ENCODE results near the gene WAS.
"Not testable (repeated sequence)": the region's sequence is repeated elsewhere in the genome, so short reads cannot be mapped to it uniquely, and the experiment has no call there.

Gene WAS

GRCh38 chrX:48688531-48689150 is 5.0 kb downstream of the WAS start:
- DNase-seq: no peak

GRCh38 chrX:48689208-48689920 is 5.8 kb downstream of the WAS start:
- DNase-seq: no peak

- DNase-seq: not testable (repeated sequence)
Observed at GRCh38 chrX:48691746-48692145, 8.1 kb downstream of the WAS start.

DNA sequence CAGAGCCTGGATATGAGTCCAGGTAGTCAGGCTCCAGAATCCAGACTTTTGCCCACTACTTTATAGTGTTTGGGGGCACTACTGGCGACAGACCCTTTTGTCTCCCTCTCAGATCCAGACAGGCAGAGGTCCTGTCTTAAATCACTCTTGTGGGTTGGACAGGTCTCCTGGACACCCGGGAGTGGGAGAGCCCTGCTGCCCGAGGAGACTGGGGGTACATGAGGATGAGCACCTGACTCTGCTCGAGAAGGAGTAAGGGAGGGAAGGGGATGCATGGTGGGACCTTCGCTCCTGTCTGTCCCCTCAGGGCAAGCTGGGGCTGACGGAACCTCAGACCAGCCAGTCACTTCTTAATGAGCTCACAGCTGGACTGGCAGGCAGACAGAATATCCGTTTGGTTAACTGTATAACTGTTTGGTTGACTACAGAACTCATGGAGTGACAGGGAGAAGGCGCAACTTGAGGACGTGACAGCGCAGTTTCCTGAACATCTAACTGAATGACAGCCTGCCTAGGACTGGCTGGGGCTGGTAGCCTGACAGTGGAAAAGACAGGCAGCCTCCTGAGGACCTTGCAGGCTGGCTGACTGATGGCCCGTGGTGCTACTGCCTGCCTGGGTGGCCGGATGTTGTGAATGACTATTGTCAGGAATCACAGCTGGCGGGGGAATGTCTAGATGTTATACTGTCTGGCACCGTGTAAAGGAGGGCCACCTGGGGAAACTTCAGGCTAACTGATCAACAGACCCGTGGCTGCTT is 11.4 kb downstream of the WAS start:
- DNase-seq: no peak

DNA sequence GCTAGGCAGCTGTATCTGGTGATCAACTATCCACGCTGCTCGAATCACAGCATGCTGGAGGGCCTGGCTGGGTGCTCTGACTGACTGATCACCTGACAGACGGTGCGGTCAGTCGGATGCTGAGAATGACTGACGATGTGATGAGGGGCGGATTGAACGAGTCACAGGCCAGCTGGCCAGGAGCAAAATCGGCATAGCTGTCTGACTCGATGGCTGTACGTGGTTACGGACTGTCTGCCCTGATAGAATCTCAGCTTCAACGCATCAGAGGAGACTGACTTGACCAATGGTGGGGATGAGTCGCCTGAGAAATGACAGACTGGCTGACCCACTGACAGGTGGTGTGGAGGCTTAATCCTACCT is 11.9 kb downstream of the WAS start:
- no peak for DNase-seq

DNA sequence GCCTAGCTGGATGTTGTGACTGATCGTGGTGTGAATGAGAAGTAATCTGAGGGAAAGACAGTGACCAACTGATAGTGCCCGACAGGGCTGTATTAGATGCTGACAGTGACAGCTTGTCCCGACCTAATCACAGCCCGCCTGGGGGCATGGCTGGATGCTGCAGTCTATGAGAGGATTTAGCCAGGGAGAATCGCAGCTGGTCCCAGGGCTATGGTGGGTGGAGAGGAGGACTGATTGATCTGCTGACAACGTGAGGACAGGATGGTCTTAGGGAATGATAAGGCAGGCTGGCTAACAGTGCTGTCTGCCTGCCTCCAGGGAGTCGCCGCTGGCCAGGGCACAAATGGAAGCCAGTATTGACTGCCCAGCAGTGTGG is 12.3 kb downstream of the WAS start:
- no peak for DNase-seq

DNA sequence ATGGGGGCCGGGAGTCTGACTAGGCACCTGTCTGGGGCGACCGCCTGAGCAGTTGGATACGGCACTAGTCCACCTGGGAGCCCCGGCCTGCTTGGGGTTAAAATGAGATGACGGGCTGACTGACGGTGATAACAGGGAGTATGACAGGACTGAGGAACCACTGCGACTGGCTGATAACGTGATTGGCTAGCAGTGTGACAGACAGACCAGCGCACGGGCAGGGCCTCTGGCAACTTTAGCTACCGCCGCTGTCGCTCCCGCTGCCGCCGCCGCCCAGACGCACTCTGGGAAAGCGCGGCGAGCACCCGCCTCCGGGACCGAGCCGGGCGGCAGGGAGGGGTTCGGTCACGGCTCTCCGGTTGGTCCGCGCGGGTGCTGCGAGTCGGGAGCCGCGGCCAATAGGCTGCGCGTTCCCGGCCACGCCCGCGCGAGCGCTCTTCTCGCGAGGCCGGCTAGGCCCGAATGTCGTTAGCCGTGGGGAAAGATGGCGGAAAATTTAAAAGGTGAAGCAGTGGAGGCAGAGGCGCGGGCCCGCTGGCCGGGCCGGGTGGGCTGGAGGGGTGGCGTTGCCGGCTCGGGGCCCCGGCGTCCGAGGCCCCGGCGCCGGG is 12.8 kb downstream of the WAS start, which contains the start of gene SUV39H1:
Gene SUV39H1 (plus strand): TSS at position 434 of the 608 bp plus-strand sequence. CDS start 51 bp downstream, at position 485.
- peak; percentile 84 for DNase-seq

- DNase-seq: peak; percentile 16
Observed at GRCh38 chrX:48696909-48697727, 13.5 kb downstream of the WAS start.

DNA sequence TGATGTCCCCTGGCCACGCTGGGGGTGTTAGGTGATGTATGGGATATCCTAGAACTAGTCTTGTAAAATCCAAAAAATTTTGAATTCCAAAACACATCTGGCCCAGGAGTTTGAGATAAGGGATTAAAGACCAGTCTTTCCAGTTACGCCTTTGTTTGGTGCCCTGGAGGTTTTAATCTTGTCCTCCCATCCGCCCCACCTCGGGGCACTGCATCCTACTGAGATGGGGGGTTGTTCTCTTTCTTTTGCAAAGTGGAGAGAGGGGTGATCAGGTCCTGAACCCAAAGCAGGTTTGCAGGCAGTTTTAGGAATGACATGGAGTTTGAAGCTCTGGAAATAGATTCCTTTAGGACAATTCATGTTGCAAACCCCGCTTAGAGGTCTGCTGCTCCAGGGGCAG is 14.7 kb downstream of the WAS start:
- no peak for DNase-seq

DNA sequence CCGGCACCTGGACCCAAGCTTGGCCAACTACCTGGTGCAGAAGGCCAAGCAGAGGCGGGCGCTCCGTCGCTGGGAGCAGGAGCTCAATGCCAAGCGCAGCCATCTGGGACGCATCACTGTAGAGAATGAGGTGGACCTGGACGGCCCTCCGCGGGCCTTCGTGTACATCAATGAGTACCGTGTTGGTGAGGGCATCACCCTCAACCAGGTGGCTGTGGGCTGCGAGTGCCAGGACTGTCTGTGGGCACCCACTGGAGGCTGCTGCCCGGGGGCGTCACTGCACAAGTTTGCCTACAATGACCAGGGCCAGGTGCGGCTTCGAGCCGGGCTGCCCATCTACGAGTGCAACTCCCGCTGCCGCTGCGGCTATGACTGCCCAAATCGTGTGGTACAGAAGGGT is 16.6 kb downstream of the WAS start:
- DNase-seq: no peak

DNA sequence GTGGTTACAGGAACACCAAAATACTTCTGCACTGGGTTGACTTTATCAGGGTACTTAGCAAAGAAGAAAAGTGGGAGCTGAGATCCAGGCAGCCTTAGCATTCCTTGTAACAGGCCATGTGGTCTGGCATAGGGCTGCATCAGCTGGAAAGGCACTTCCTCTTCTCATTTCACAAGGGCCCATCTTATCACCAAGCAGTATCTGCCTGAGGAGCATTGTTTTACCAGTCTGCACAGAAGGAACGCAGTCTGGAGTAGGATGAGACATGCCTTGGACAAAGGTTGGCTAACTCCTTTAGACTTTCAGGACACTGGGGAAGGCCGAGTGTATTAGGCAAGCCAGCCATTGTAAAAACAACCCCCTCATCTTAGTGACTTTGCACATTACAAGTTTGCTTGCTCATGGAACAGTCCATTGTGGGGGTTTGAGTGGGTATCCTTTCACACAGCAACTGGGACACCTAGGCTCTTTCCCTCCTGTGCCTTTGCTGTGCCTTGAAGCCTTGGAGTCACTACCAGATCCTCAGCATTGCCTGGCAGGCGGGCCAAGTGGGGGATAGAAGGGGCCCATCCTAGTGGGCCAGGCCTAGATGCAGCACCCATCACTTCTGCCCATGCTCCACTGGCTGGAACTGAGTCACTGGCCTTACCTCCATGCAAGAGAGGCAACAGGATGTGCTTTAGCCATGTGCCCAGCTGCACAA is 17.5 kb downstream of the WAS start:
- DNase-seq: no peak

DNA sequence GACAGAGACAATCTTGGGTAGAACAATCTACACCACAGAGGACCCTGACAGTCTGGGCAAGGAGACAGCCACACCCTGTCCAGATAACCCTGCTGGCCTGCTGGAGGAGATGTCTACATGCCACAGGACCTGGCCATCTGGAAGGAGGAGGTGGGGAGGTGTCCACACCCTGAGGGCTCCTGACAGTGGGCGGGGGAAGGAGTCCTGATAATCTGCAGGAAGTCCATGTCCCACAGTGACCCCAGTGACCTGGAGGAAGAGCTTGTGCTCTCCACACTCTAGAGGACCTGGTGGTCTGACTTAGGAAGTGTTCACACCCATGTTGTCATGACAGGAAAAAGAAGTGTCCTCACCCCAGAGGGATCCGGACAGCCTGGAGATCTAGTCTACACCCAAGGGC is 18.4 kb downstream of the WAS start:
- DNase-seq: no peak

DNA sequence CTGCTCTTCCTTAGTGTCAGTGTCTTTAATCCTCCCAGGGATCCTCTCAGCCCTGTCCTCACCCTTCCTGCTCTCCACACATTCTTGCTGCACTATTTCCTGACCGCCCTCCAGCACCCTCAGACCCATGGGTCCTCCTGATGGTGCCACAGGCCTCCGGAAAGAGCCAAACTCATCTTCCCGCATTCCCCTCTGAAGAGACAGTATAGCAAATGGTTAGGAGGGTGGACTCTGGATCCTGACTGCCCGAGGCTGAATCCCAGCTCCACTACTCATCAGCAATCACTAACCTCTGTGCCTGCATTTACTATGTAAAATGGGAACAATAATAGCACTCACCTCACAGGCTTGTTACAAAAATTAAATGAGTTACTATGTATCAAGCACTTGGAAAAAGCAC is 19.1 kb downstream of the WAS start:
- DNase-seq: no peak

GRCh38 chrX:48703228-48703627 is 19.6 kb downstream of the WAS start:
- no peak for DNase-seq

- no peak for DNase-seq
Observed at GRCh38 chrX:48703642-48704481, 20.3 kb downstream of the WAS start.

GRCh38 chrX:48705871-48706270 is 22.3 kb downstream of the WAS start:
- no peak for DNase-seq

- DNase-seq: no peak
Observed at GRCh38 chrX:48709522-48710112, 26.0 kb downstream of the WAS start.

GRCh38 chrX:48711162-48711928 is 27.7 kb downstream of the WAS start:
- no peak for DNase-seq

- no peak for DNase-seq
Observed at GRCh38 chrX:48711929-48712505, 28.4 kb downstream of the WAS start.

DNA sequence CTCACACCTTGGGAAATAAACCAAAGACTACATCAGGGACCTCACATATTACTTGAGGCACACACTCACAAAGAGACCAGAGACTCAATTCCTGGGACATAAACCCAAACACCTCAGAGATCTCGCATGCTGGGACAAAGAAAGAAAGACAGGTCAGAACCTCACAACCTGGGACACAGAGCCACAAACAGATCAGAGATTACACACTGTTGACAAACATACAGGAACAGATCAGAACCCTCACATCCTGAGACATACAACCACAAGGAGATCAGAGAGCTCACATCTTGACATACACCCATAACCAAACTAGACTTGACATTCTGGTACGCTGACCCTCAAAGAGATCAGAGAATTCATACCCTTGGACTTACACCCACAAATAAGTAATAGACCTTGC is 30.2 kb downstream of the WAS start:
- DNase-seq: no peak
